ENCODE measurements around the gene ADGRD1. TPM values are rescaled to one million over a fixed set of nuclear protein-coding genes. Genes with fewer than 3 reads are reported as not detected.

ADGRD1 gene
- total RNA-seq, 1 experiment from 2014 or later: 0.77 TPM

DNA sequence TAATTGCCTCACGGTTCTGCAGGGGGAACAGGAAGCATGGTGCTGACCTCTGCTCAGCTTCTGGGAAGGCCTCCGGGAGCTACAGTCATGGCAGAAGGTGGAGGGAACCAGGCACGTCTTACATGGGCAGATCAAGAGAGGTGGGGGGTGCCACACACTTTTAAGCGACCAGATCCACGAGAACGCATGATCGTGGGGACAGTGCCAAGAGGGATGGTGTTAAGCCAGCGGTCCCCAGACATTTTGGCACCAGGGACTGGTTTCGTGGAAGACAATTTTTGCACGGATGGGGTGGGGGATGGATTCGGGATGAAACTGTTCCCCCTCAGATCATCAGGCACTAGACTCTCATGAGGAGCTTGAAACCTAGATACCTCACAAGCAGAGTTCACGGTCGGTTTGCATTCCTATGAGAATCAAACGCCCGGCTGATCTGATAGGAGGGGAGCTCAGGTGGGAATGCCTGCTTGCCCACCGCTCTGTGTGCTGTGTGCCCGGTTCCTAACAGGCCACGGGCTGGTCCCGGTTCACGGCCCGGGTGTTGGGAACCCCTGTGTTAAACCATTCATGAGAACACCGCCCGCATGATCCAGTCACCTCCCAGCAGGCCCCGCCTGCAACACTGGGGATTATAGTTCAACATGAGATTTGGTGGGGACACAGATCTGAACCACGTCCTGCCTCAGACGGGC lies 96.9 kb downstream of the ADGRD1 start (continued):
- TF ChIP-seq JAZF1 (CRISPR knock-in tag; IDR thresholded peaks at IDR 0.05): no peak

DNA sequence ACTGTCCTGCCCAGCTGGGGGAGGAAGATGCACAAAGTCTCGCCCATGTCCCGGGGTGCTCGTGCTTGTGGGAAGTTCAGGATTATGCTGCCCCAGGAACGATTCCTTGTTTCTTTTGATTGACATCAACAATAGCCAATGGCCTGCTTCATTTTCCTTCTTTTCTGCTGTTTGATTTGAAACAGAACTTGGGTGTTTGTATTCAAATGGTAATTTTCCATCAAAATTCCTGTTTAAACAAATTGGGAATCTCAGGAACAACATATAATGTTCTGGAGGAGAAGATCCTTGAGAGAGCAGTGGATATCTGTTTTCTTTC lies 97.4 kb downstream of the ADGRD1 start:
- ChIA-PET POLR2A (no interaction called here), CTCF (no interaction called here)
- Mint-ChIP-seq H3K9me3 (no peaks in the 10 kb centered on the region), H3K27ac (no peak overlapping the region), H3K4me1 (0 out of 2 replicates have a peak, but pooled peaks cover 4% of the 10 kb centered on the region), H3K4me3 (no peak overlapping the region), H3K27me3 (ENCODE audit: low read depth) (no peaks in the 10 kb centered on the region), H3K36me3 (no peaks in the 10 kb centered on the region)
- TF ChIP-seq ZNF263 (CRISPR knock-in tag; IDR thresholded peaks at IDR 0.05; ENCODE audit: low read depth): no peak
- TF ChIP-seq MXD4 (CRISPR knock-in tag; IDR thresholded peaks at IDR 0.05; ENCODE audit: borderline replicate concordance): no peak
- DNase-seq (ENCODE audit: low spot score) (no peak), ATAC-seq (no peak)

DNA sequence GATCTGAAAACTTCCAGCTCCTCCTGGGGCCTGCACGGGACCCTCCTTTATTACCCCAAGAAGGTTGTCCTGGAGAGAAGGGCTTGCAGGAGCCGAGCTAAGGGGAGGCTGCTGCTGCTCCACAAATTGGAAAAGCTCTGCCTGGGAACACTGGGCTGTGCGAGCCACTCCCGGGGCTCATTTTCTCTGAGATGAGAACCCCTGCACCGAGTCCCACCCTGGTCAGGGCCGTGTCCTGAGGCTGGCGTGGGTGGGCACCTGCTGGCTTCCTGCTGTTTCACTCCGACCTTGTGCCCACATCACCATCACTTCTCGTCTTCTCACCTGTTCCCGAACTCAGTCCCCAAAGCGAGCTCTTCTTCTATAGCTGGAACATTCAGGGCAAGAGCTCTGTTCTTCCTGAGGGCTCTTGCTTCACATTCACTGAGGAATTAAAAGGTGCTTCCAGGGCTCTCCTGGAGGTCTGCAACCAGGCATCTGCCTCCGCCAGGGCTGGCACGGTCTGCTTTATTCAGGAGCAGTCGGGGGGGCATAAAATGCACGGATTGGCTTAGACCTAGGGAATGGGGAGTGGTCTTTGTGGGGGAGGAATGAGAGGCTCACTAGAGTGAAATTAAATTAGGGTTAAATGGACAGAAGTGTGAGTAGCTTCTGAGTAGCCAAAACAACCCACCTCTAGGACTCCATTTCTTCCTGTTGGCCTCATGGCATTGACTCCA lies 98.5 kb downstream of the ADGRD1 start:
- no peaks in the 10 kb centered on the region for H3K27me3 Mint-ChIP-seq (ENCODE audit: low read depth)
- ChIA-PET POLR2A (no interaction called here), CTCF (interaction anchor here (0.8 to 1.8 kb wide), 2 partner anchors 52 to 80 kb away, joined by 3 to 5 read pairs; no protein-coding TSS in a partner anchor)
- H3K4me3 Mint-ChIP-seq: no peak overlapping the region
- no peaks in the 10 kb centered on the region for H3K36me3 Mint-ChIP-seq
- ATAC-seq: no peak
- no peak for DNase-seq (ENCODE audit: low spot score)
- H3K27ac Mint-ChIP-seq: no peak overlapping the region
- no peaks in the 10 kb centered on the region for H3K9me3 Mint-ChIP-seq
- no peak for TF ChIP-seq ZNF317 (CRISPR knock-in tag; IDR thresholded peaks at IDR 0.05; ENCODE audit: borderline replicate concordance, low read depth)
- TF ChIP-seq ZNF232 (CRISPR knock-in tag; IDR thresholded peaks at IDR 0.05): no peak
- 0 out of 2 replicates have a peak, but pooled peaks cover 4% of the 10 kb centered on the region for H3K4me1 Mint-ChIP-seq

DNA sequence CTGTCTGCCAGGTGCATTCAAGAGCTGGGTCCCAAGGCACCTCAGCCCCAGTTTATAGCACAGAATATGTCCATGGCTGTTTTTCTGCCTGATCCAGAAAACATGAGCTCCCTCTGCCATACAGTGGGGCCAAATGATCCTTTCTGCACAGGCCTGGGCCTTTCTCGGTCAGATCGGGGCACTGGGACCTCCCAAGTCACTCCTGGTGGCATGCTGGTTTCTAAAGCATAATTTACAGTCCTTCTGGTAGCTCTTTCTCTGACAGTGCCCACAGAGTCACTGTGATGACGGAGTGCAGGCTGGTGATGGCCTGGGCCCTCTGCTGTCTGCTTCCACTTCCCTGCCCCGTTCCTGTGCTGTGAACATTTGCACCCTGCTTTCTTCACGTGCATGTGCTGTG lies 99.2 kb downstream of the ADGRD1 start:
- Mint-ChIP-seq H3K27ac (no peak overlapping the region), H3K36me3 (no peaks in the 10 kb centered on the region), H3K27me3 (ENCODE audit: low read depth) (no peaks in the 10 kb centered on the region), H3K9me3 (no peaks in the 10 kb centered on the region), H3K4me1 (0 out of 2 replicates have a peak, but pooled peaks cover 4% of the 10 kb centered on the region), H3K4me3 (no peak overlapping the region)
- CTCF ChIA-PET: interaction anchor here (0.8 to 1.8 kb wide), 2 partner anchors 51 to 79 kb away, joined by 3 to 5 read pairs; no protein-coding TSS in a partner anchor
- no peak for ATAC-seq
- DNase-seq (ENCODE audit: low spot score): no peak
- POLR2A ChIA-PET: interaction anchor here (0.6 kb wide), 1 partner anchor 41 kb away, joined by 3 read pairs; no protein-coding TSS in a partner anchor
- TF ChIP-seq ZNF671 (CRISPR knock-in tag; IDR thresholded peaks at IDR 0.05): no peak
- TF ChIP-seq, protein P1, sequence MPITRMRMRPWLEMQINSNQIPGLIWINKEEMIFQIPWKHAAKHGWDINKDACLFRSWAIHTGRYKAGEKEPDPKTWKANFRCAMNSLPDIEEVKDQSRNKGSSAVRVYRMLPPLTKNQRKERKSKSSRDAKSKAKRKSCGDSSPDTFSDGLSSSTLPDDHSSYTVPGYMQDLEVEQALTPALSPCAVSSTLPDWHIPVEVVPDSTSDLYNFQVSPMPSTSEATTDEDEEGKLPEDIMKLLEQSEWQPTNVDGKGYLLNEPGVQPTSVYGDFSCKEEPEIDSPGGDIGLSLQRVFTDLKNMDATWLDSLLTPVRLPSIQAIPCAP (CRISPR knock-in tag; IDR thresholded peaks at IDR 0.05): no peak
- TF ChIP-seq GTF2I (CRISPR knock-in tag; conservative IDR thresholded peaks at IDR 0.05): no peak
- TF ChIP-seq EMX1 (CRISPR knock-in tag; IDR thresholded peaks at IDR 0.05): no peak
- no peak for TF ChIP-seq OVOL2 (CRISPR knock-in tag; IDR thresholded peaks at IDR 0.05; ENCODE audit: borderline replicate concordance)
- TF ChIP-seq SP1 (CRISPR knock-in tag; conservative IDR thresholded peaks at IDR 0.05): no peak
- TF ChIP-seq, protein P2, sequence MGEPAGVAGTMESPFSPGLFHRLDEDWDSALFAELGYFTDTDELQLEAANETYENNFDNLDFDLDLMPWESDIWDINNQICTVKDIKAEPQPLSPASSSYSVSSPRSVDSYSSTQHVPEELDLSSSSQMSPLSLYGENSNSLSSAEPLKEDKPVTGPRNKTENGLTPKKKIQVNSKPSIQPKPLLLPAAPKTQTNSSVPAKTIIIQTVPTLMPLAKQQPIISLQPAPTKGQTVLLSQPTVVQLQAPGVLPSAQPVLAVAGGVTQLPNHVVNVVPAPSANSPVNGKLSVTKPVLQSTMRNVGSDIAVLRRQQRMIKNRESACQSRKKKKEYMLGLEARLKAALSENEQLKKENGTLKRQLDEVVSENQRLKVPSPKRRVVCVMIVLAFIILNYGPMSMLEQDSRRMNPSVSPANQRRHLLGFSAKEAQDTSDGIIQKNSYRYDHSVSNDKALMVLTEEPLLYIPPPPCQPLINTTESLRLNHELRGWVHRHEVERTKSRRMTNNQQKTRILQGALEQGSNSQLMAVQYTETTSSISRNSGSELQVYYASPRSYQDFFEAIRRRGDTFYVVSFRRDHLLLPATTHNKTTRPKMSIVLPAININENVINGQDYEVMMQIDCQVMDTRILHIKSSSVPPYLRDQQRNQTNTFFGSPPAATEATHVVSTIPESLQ (CRISPR knock-in tag; IDR thresholded peaks at IDR 0.05): no peak
- no peak for TF ChIP-seq SMAD4 (CRISPR knock-in tag; IDR thresholded peaks at IDR 0.05)
- TF ChIP-seq, protein P3, sequence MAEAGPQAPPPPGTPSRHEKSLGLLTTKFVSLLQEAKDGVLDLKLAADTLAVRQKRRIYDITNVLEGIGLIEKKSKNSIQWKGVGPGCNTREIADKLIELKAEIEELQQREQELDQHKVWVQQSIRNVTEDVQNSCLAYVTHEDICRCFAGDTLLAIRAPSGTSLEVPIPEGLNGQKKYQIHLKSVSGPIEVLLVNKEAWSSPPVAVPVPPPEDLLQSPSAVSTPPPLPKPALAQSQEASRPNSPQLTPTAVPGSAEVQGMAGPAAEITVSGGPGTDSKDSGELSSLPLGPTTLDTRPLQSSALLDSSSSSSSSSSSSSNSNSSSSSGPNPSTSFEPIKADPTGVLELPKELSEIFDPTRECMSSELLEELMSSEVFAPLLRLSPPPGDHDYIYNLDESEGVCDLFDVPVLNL (CRISPR knock-in tag; IDR thresholded peaks at IDR 0.05; ENCODE audit: borderline replicate concordance, low read depth): no peak
- TF ChIP-seq, protein P4, sequence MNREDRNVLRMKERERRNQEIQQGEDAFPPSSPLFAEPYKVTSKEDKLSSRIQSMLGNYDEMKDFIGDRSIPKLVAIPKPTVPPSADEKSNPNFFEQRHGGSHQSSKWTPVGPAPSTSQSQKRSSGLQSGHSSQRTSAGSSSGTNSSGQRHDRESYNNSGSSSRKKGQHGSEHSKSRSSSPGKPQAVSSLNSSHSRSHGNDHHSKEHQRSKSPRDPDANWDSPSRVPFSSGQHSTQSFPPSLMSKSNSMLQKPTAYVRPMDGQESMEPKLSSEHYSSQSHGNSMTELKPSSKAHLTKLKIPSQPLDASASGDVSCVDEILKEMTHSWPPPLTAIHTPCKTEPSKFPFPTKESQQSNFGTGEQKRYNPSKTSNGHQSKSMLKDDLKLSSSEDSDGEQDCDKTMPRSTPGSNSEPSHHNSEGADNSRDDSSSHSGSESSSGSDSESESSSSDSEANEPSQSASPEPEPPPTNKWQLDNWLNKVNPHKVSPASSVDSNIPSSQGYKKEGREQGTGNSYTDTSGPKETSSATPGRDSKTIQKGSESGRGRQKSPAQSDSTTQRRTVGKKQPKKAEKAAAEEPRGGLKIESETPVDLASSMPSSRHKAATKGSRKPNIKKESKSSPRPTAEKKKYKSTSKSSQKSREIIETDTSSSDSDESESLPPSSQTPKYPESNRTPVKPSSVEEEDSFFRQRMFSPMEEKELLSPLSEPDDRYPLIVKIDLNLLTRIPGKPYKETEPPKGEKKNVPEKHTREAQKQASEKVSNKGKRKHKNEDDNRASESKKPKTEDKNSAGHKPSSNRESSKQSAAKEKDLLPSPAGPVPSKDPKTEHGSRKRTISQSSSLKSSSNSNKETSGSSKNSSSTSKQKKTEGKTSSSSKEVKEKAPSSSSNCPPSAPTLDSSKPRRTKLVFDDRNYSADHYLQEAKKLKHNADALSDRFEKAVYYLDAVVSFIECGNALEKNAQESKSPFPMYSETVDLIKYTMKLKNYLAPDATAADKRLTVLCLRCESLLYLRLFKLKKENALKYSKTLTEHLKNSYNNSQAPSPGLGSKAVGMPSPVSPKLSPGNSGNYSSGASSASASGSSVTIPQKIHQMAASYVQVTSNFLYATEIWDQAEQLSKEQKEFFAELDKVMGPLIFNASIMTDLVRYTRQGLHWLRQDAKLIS (CRISPR knock-in tag; IDR thresholded peaks at IDR 0.05; ENCODE audit: borderline replicate concordance): no peak
- TF ChIP-seq, protein P5, sequence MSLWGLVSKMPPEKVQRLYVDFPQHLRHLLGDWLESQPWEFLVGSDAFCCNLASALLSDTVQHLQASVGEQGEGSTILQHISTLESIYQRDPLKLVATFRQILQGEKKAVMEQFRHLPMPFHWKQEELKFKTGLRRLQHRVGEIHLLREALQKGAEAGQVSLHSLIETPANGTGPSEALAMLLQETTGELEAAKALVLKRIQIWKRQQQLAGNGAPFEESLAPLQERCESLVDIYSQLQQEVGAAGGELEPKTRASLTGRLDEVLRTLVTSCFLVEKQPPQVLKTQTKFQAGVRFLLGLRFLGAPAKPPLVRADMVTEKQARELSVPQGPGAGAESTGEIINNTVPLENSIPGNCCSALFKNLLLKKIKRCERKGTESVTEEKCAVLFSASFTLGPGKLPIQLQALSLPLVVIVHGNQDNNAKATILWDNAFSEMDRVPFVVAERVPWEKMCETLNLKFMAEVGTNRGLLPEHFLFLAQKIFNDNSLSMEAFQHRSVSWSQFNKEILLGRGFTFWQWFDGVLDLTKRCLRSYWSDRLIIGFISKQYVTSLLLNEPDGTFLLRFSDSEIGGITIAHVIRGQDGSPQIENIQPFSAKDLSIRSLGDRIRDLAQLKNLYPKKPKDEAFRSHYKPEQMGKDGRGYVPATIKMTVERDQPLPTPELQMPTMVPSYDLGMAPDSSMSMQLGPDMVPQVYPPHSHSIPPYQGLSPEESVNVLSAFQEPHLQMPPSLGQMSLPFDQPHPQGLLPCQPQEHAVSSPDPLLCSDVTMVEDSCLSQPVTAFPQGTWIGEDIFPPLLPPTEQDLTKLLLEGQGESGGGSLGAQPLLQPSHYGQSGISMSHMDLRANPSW (CRISPR knock-in tag; conservative IDR thresholded peaks at IDR 0.05; ENCODE audit: low read depth): no peak
- no peak for TF ChIP-seq CREB1 (CRISPR knock-in tag; IDR thresholded peaks at IDR 0.05)
- TF ChIP-seq HMGA2 (CRISPR knock-in tag; IDR thresholded peaks at IDR 0.05): no peak
- no peak for TF ChIP-seq NFE2L1 (CRISPR knock-in tag; IDR thresholded peaks at IDR 0.05)

Measured in WTC11 (cell line).